HepG2 (cell line): ENCODE measurements around the gene SYT7. TPM values are rescaled to one million over a fixed set of nuclear protein-coding genes. Genes with fewer than 3 reads are reported as not detected.
A peak's percentile ranks its signal among the peaks of the same experiment; 100 is the strongest.

Source experiments
- ATAC-seq: fragments of 200-7000 bp; cut with Tn5 transposase; 3 replicates; pipeline ENCODE4 v1.9.1; 2020; ENCODE audit warnings: mild to moderate bottlenecking, moderate library complexity
- Bru-seq: library from RNA; stranded (reverse); fragments of 400-500 nt; gene quantifications from one replicate; lab custom pipeline; 2021; lab: Mats Ljungman, UMichigan
- BruChase-seq, 2 experiments: library from RNA; stranded (reverse); fragments of 400-500 nt; gene quantifications; one replicate each; lab custom pipeline; 2021; lab: Mats Ljungman, UMichigan
- BruUV-seq: library from RNA; stranded (reverse); fragments of 400-500 nt; replicated peaks from 2 replicates; lab custom pipeline; 2021; lab: Mats Ljungman, UMichigan
- CTCF ChIA-PET: fragments of 300-600 bp; formaldehyde crosslinking; extraction: SDS; loops from one replicate; lab custom pipeline; 2021; ENCODE audit warnings: low total read pairs, inconsistent platforms, low intra/inter-chr PET ratio; lab: Yijun Ruan, JAX
- POLR2A ChIA-PET: fragments of 350-600 bp; sonication (Branson Sonifier 250); formaldehyde crosslinking; loops from one replicate; lab custom pipeline; 2020; ENCODE audit warnings: antibody characterized with exemption, inconsistent platforms; lab: Yijun Ruan, JAX
- DNase-seq: peaks from one replicate; pipeline ENCODE4 v3.0.0-alpha.2; 2015; ENCODE audit warnings: low spot score
- FAIRE-seq: peaks from 3 replicates; lab custom pipeline; 2011; peaks lifted over from hg19 to GRCh38; lab: Jason Lieb, UNC
- H2AFZ ChIP-seq: one replicate; pipeline ENCODE4 v1.6.1; 2011; ENCODE audit warnings: low read length, inconsistent platforms
- H3K27ac ChIP-seq: fragments of 300-600 bp; 3 replicates; pipeline ENCODE4 v1.8.0; 2011; ENCODE audit warnings: mixed run types, mild to moderate bottlenecking, mixed read lengths, low read length, inconsistent platforms; ENCODE audit not compliant: insufficient read depth; ENCODE audit errors: extremely low read length
- H3K27me3 ChIP-seq, 2 experiments: fragments of 200-600 bp in 1 of 2; 2 replicates in 1 of 2; 3 replicates in 1 of 2; pipeline versions ENCODE4 v1.6.0 to v1.8.0; 2011; ENCODE audit warnings: low read length in 2 of 2, mild to moderate bottlenecking in 2 of 2, moderate library complexity in 2 of 2, inconsistent platforms in 1 of 2; ENCODE audit not compliant: insufficient read depth in 2 of 2, control insufficient read depth in 1 of 2
- H3K36me3 ChIP-seq, 2 experiments: fragments of 200-600 bp in 1 of 2; replicated peaks in 1 of 2; 2 replicates in 1 of 2; 3 replicates in 1 of 2; pipeline versions ENCODE4 v1.5.1 to v1.8.0; 2011; ENCODE audit warnings: low read length in 2 of 2, inconsistent platforms in 1 of 2; ENCODE audit not compliant: insufficient read depth in 2 of 2, control insufficient read depth in 1 of 2
- H3K4me1 ChIP-seq: 2 replicates; pipeline ENCODE4 v1.5.1; 2012; ENCODE audit warnings: low read length, inconsistent platforms; ENCODE audit not compliant: insufficient read depth
- H3K4me2 ChIP-seq: 2 replicates; pipeline ENCODE4 v1.6.0; 2011; ENCODE audit warnings: low read depth, low read length, inconsistent platforms
- H3K4me3 ChIP-seq, 3 experiments: fragments of 200-600 bp in 1 of 3; sonication (generic), shearing (Covaris generic) in 1 of 3; replicated peaks in 1 of 3; 2 replicates each; pipeline ENCODE4 v1.5.1; 2011 to 2016; ENCODE audit warnings: low read length in 3 of 3, inconsistent platforms in 2 of 3, low read depth in 2 of 3, mild to moderate bottlenecking in 2 of 3, control low read depth in 1 of 3, mixed read lengths in 1 of 3; ENCODE audit not compliant: insufficient read depth in 1 of 3
- H3K79me2 ChIP-seq: one replicate; pipeline ENCODE4 v1.6.1; 2011; ENCODE audit warnings: low read length, inconsistent platforms; ENCODE audit not compliant: insufficient read depth
- H3K9ac ChIP-seq: 2 replicates; pipeline ENCODE4 v1.6.0; 2011; ENCODE audit warnings: mild to moderate bottlenecking, low read depth, low read length, inconsistent platforms; ENCODE audit not compliant: insufficient read depth
- H3K9me3 ChIP-seq: 2 replicates; pipeline ENCODE4 v1.5.1; 2012; ENCODE audit warnings: mild to moderate bottlenecking, low read length
- H4K20me1 ChIP-seq: 2 replicates; pipeline ENCODE4 v1.6.0; 2011; ENCODE audit warnings: inconsistent platforms, mild to moderate bottlenecking, low read length, moderate library complexity; ENCODE audit not compliant: insufficient read depth
- HOXA3 ChIP-seq: sonication (generic); formaldehyde crosslinking; IDR thresholded peaks from 2 replicates; pipeline ENCODE4 v1.5.0; 2020; ENCODE audit warnings: missing genetic modification reagents
- MXD4 ChIP-seq: IDR thresholded peaks from 2 replicates; pipeline ENCODE4 v1.6.1; 2016; ENCODE audit warnings: mild to moderate bottlenecking, missing biosample characterization, missing genetic modification reagents
- NRL ChIP-seq: sonication (generic); formaldehyde crosslinking; IDR thresholded peaks from 2 replicates; pipeline ENCODE4 v1.5.0; 2020; ENCODE audit warnings: missing genetic modification reagents, mild to moderate bottlenecking, moderate library complexity, borderline replicate concordance
- PHB2 ChIP-seq: fragments of 450-650 bp; IDR thresholded peaks from 2 replicates; pipeline ENCODE4 v1.6.1; 2018; ENCODE audit not compliant: partially characterized antibody
- SATB2 ChIP-seq: sonication (generic); formaldehyde crosslinking; IDR thresholded peaks from 2 replicates; pipeline ENCODE4 v1.5.0; 2020; ENCODE audit warnings: missing genetic modification reagents
- SRSF9 ChIP-seq: fragments of 200-400 bp; formaldehyde crosslinking; IDR thresholded peaks from 2 replicates; pipeline ENCODE4 v1.6.1; 2018; ENCODE audit warnings: borderline replicate concordance, mild to moderate bottlenecking, low read depth, low read length; ENCODE audit not compliant: insufficient read depth, poor library complexity, severe bottlenecking
- TEAD3 ChIP-seq: optimal IDR thresholded peaks from 2 replicates; pipeline ENCODE3; 2016; ENCODE audit warnings: borderline replicate concordance
- ZBTB8A ChIP-seq: sonication (generic); formaldehyde crosslinking; IDR thresholded peaks from 2 replicates; pipeline ENCODE4 v1.4.0; 2020; ENCODE audit warnings: mild to moderate bottlenecking, low read depth, missing genetic modification reagents, borderline replicate concordance
- ZNF160 ChIP-seq: sonication (generic); formaldehyde crosslinking; IDR thresholded peaks from 2 replicates; pipeline ENCODE4 v1.8.0; 2022; ENCODE audit warnings: mild to moderate bottlenecking, inconsistent platforms, missing genetic modification reagents
- ZNF556 ChIP-seq: sonication (generic); formaldehyde crosslinking; IDR thresholded peaks from 2 replicates; pipeline ENCODE4 v1.4.0; 2020; ENCODE audit warnings: mild to moderate bottlenecking, missing genetic modification reagents, borderline replicate concordance
- ZNF614 ChIP-seq: IDR thresholded peaks from 2 replicates; pipeline ENCODE4 v1.6.1; 2018; ENCODE audit warnings: missing biosample characterization, missing genetic modification reagents, inconsistent platforms, borderline replicate concordance
- ZNF792 ChIP-seq: IDR thresholded peaks from 2 replicates; pipeline ENCODE4 v1.6.1; 2016
- WGBS: methylation state at CpG from one replicate; pipeline ENCODE4 v1.1.6; 2017; ENCODE audit warnings: low lambda C conversion rate; 5-methylcytosine and 5-hydroxymethylcytosine counted together
- in situ Hi-C: cut with HindIII; loops from 2 replicates; pipeline ENCODE4 v1.10.0; 2017; ENCODE audit warnings: low pct_unique_long_range_greater_than_20kb; ENCODE audit not compliant: extremely low pct_ligation_motif_present
- intact Hi-C: fragments of 100-400 bp; cut with micrococcal nuclease; formaldehyde crosslinking; loops from one replicate; pipeline ENCODE4 v1.10.0; 2022; ENCODE audit not compliant: unreplicated experiment
- long read RNA-seq, 2 experiments: library from RNA in 1 of 2; library from polyadenylated mRNA in 1 of 2; stranded (forward) in 1 of 2; unstranded in 1 of 2; transcript quantifications; one replicate each; pipeline ENCODE4 v2.0.0, GENCODE V29; 2019 to 2022
- polyA minus RNA-seq, 3 experiments: library from RNA; depleted of rRNA, polyadenylated mRNA; stranded (reverse); fragments of >200 nt; gene quantifications; 2 replicates each; pipeline ENCODE4 v1.2.3, GENCODE V29; 2011; ENCODE audit warnings: low replicate concordance in 1 of 3
- polyA plus RNA-seq, 8 experiments: library from polyadenylated mRNA; depleted of rRNA in 3 of 8; stranded (reverse) in 7 of 8; unstranded in 1 of 8; fragments of >200 nt; fragmentation: Illumina TruSeq in 4 of 8; extraction: Trizol in 4 of 8; gene quantifications; 2 replicates each; pipeline versions ENCODE4 v1.2.1 to v1.2.3, GENCODE V29; 2011 to 2016; ENCODE audit warnings: low read depth in 4 of 8, missing spikeins in 1 of 8, mixed read lengths in 1 of 8; ENCODE audit not compliant: insufficient read depth in 1 of 8
- total RNA-seq, 5 experiments: library from RNA; depleted of rRNA; stranded (reverse); fragments of >200 nt; fragmentation: Illumina TruSeq; extraction: Trizol; gene quantifications; 2 replicates each; pipeline ENCODE4 v1.2.3, GENCODE V29; 2016; ENCODE audit warnings: low read depth in 1 of 5
- TF ChIP-seq, protein P1 (sequence below): sonication (generic); formaldehyde crosslinking; IDR thresholded peaks from 2 replicates; pipeline ENCODE4 v1.9.0; 2021; ENCODE audit warnings: missing genetic modification reagents, borderline replicate concordance

SYT7 gene, protein sequence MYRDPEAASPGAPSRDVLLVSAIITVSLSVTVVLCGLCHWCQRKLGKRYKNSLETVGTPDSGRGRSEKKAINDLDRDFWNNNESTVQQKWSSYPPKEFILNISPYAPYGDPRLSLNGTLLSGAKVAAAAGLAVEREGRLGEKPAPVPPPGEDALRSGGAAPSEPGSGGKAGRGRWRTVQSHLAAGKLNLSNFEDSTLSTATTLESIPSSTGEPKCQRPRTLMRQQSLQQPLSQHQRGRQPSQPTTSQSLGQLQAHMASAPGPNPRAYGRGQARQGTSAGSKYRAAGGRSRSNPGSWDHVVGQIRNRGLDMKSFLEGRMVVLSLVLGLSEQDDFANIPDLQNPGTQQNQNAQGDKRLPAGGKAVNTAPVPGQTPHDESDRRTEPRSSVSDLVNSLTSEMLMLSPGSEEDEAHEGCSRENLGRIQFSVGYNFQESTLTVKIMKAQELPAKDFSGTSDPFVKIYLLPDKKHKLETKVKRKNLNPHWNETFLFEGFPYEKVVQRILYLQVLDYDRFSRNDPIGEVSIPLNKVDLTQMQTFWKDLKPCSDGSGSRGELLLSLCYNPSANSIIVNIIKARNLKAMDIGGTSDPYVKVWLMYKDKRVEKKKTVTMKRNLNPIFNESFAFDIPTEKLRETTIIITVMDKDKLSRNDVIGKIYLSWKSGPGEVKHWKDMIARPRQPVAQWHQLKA
- total RNA-seq (2016; rRNA removed; fragmentation: Illumina TruSeq; extraction: Trizol) (0.81 and 1.4 TPM in 2 replicates), polyA plus RNA-seq (2011; rRNA removed) (4.4 and 6.2 TPM in 2 replicates), polyA minus RNA-seq (2011; rRNA and poly(A)+ RNA removed; ENCODE audit: low replicate concordance) (2.1 and 7.7 TPM in 2 replicates), Bru-seq, nascent RNA (percentile 25 among the genes with signal in this experiment), BruChase-seq, experiment 1, labeled RNA remaining after a 6-hour chase (percentile 27 among the genes with signal in this experiment), BruChase-seq, experiment 2, labeled RNA remaining after a 2-hour chase (percentile 29 among the genes with signal in this experiment)
- 1.2 and 2.8 TPM in 2 replicates for total RNA-seq (2016; cell fraction: cytosol; rRNA removed; fragmentation: Illumina TruSeq; extraction: Trizol; ENCODE audit: low read depth)
- total RNA-seq (2016; cell fraction: insoluble cytoplasmic fraction; rRNA removed; fragmentation: Illumina TruSeq; extraction: Trizol) = 1.6 TPM in 2 replicates
- 2.9 and 3.9 TPM in 2 replicates for total RNA-seq (2016; cell fraction: membrane; rRNA removed; fragmentation: Illumina TruSeq; extraction: Trizol)
- total RNA-seq (2016; cell fraction: nucleus; rRNA removed; fragmentation: Illumina TruSeq; extraction: Trizol) = 1.2 and 1.9 TPM in 2 replicates
- 3.5 and 4.0 TPM in 2 replicates for polyA plus RNA-seq (2011; cell fraction: cytosol; rRNA removed)
- 13.8 and 15.6 TPM in 2 replicates for polyA plus RNA-seq (2011; cell fraction: nucleus; rRNA removed)
- polyA plus RNA-seq (2012) = 8.2 and 9.2 TPM in 2 replicates
- 2.3 and 2.9 TPM in 2 replicates for polyA plus RNA-seq (2016; cell fraction: cytosol; fragmentation: Illumina TruSeq; extraction: Trizol; ENCODE audit: low read depth)
- polyA plus RNA-seq (2016; cell fraction: insoluble cytoplasmic fraction; fragmentation: Illumina TruSeq; extraction: Trizol; ENCODE audit: low read depth) = 2.0 and 2.2 TPM in 2 replicates
- 3.2 and 3.7 TPM in 2 replicates for polyA plus RNA-seq (2016; cell fraction: membrane; fragmentation: Illumina TruSeq; extraction: Trizol; ENCODE audit: low read depth)
- 3.0 and 3.7 TPM in 2 replicates for polyA plus RNA-seq (2016; cell fraction: nucleus; fragmentation: Illumina TruSeq; extraction: Trizol; ENCODE audit: insufficient read depth, low read depth)
- polyA minus RNA-seq (2011; cell fraction: cytosol; rRNA and poly(A)+ RNA removed) = 2.9 and 7.2 TPM in 2 replicates
- polyA minus RNA-seq (2011; cell fraction: nucleus; rRNA and poly(A)+ RNA removed) = 1.7 and 2.9 TPM in 2 replicates
- long read RNA-seq, experiment 1 = 0 reads
- long read RNA-seq, experiment 2, full-length matches to known transcripts = 3 of 15 reads
- long read RNA-seq, experiment 2, partial matches to known transcripts = 0 of 15 reads
- long read RNA-seq, experiment 2, other reads (novel, unspliced or antisense) = 12 of 15 reads

DNA sequence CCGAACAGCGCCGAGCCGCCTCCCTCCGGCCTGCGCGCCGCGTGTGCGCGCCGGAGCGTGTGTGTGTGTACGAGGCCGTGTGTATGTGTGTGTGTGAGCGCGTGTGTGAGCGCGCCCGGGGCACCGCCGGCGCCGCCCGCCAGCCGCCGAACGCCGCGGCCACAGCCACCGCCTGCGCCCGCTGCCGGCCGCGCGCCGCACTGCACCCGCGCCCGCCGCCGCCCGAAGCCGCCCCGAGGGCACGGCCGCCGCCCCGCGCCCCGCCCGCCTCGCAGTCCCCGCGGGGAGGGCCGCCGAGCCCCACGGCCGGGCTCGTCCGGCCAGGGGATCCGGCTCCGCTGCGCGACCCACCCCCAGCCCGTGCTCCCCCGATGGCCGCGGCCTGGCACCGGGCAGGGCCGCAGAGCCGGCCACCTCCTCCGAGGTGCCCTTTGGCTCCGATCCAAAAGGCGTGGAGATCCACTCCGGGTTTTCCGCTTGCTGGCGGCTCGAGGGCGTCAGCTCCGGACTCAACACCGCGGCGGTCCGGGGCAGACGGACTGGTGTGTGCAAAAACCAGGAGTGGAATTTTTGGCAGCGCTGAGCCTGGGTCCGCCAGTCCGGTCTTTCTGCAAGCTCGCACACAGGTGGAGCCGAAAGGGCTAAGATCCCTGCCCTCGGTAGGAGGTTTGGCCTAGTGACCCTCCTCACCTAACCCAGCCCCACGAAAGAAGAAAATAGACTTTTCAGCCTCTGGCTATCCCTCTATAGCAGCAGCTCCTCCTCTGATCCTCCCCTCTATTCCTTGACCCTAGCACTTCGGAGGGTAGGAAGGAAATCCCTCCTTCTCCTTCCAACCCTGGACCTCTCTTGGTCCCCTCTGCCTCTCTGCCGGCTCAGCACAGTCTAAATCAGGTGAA, at the start of gene SYT7:
Gene SYT7 (minus strand): TSS at position 47 of the 899 bp plus-strand sequence. CDS start 256 bp downstream, outside the sequence.
- ChIA-PET POLR2A (interaction anchor here (0.9 to 1.1 kb wide), 2 partner anchors 15 to 60 kb away, joined by 3 read pairs; no protein-coding TSS in a partner anchor), CTCF (interaction anchor here (0.9 kb wide), 1 partner anchor 47 kb away, joined by 4 read pairs; no protein-coding TSS in a partner anchor)
- BruUV-seq = no TSS peak
- ATAC-seq (peak; percentile 60), DNase-seq (peak; percentile 87), FAIRE-seq (peak; percentile 65)
- in situ Hi-C loops (no loop called here), intact Hi-C loops (loop anchor here (2.0 kb wide), 2 partner anchors 28 to 48 kb away; no protein-coding TSS in a partner anchor)
- H3K27ac ChIP-seq = no peak within 1 kb of the TSS
- no peaks in the 10 kb centered on the region for H3K9me3 ChIP-seq
- H3K4me3 ChIP-seq = peak within 1 kb of the TSS; percentile 43 to 75 (median 52)
- no peaks in the 10 kb centered on the region for H4K20me1 ChIP-seq
- H3K4me1 ChIP-seq = peaks cover 45% of the 10 kb centered on the region
- H3K79me2 ChIP-seq = no peaks in the 10 kb centered on the region
- peak within 1 kb of the TSS; percentile 76 for H3K4me2 ChIP-seq
- H3K27me3 ChIP-seq = peaks cover 5 to 43% of the 10 kb centered on the region in 2 experiments; a peak in 3 of 5 replicates
- peak within 1 kb of the TSS; percentile 36; the same call in 1 of the 2 replicates for H3K9ac ChIP-seq
- H2AFZ ChIP-seq = no peak within 1 kb of the TSS
- 4% methylated on average over 15 of the region's 96 CpGs for WGBS
- no peaks in the 10 kb centered on the region for H3K36me3 ChIP-seq
- TF ChIP-seq ZNF556 (peak; percentile 71; the same call in 1 of the 2 replicates), SATB2 (CRISPR knock-in tag) (no peak), NRL (CRISPR knock-in tag) (no peak), HOXA3 (CRISPR knock-in tag) (peak; percentile 26; the same call in 1 of the 2 replicates), MXD4 (CRISPR knock-in tag) (no peak), ZBTB8A (CRISPR knock-in tag) (no peak), PHB2 (no peak), ZNF614 (CRISPR knock-in tag) (no peak), ZNF792 (CRISPR knock-in tag) (no peak), SRSF9 (no peak), ZNF160 (CRISPR knock-in tag) (no peak), TEAD3 (CRISPR knock-in tag) (peak; percentile 78)
- TF ChIP-seq, protein P1, sequence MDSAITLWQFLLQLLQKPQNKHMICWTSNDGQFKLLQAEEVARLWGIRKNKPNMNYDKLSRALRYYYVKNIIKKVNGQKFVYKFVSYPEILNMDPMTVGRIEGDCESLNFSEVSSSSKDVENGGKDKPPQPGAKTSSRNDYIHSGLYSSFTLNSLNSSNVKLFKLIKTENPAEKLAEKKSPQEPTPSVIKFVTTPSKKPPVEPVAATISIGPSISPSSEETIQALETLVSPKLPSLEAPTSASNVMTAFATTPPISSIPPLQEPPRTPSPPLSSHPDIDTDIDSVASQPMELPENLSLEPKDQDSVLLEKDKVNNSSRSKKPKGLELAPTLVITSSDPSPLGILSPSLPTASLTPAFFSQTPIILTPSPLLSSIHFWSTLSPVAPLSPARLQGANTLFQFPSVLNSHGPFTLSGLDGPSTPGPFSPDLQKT (CRISPR knock-in tag) = no peak
